Astrocyte (in vitro differentiated cells and primary cell): ENCODE data around the gene OTUB2.

Experiments
- CTCF ChIP-seq: IDR thresholded peaks from 2 replicates; pipeline ENCODE4 v1.5.1; 2011; ENCODE audit warnings: low read depth, mild to moderate bottlenecking, inconsistent platforms, low read length, moderate library complexity; ENCODE audit not compliant: insufficient read depth
- EZH2 ChIP-seq: IDR thresholded peaks from 2 replicates; pipeline ENCODE4 v1.6.1; 2012; ENCODE audit warnings: mild to moderate bottlenecking, low read length, inconsistent platforms; ENCODE audit not compliant: insufficient read depth

- TF ChIP-seq CTCF (no peak), EZH2 (no peak)
Measured at GRCh38 chr14:94026889-94027469, 839 bp downstream of the OTUB2 start.
